Inflammatory macrophage treated with lipopolysaccharide for 4 hours (primary cell): Measurements from ENCODE around the gene GCK.

ENCODE experiments used
- DNase-seq: peaks from one replicate; pipeline ENCODE4 v3.0.0-alpha.2; 2020

Gene GCK

DNA sequence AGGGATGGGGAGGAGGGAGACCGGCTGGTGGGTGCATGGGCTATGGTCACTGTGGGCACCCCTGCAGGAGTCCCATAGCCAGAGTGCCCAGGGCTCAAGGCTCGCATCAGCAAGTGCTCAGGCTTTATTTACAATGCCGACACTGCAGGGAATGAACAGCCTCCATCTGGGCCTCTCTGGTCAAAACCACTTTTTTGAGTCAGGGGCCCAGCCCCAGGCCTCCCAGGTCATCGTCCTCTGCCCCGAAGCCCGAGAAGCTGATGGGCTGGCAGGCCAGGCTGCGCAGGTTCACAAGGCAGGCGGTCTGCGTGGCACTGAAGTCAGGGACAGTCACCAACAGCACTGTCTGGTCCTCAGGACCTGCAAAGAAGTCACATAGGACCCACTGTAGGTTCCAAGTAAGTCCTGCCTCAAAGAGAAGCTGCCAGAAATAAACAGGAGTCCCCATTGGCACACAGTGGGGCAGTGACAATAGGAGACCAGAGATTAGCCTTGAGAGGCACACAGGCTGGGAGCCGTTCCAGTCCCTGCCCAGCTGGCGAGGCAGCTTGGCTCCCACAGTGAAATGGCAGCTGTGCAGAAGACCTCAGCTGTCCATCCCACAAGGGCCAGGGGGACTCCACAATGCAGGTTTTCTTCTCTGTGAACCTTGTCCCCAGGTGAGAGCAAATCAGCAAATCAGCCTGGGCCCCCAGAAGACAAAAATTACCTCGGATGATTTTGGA lies 74.5 kb downstream of the GCK start:
- DNase-seq, result no peak

DNA sequence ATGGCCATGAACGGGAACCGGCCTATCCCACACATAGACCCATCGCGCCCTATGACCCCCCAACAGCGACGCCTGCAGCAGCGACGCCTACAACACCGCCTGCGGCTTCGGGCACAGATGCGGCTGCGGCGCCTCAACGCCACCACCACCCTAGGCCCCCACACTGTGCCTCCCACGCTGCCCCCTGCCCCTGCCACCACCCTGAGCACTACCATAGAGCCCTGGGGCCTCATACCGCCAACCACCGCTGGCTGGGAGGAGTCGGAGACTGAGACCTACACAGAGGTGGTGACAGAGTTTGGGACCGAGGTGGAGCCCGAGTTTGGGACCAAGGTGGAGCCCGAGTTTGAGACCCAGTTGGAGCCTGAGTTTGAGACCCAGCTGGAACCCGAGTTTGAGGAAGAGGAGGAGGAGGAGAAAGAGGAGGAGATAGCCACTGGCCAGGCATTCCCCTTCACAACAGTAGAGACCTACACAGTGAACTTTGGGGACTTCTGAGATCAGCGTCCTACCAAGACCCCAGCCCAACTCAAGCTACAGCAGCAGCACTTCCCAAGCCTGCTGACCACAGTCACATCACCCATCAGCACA lies 75.4 kb downstream of the GCK start:
- DNase-seq, result no peak

DNA sequence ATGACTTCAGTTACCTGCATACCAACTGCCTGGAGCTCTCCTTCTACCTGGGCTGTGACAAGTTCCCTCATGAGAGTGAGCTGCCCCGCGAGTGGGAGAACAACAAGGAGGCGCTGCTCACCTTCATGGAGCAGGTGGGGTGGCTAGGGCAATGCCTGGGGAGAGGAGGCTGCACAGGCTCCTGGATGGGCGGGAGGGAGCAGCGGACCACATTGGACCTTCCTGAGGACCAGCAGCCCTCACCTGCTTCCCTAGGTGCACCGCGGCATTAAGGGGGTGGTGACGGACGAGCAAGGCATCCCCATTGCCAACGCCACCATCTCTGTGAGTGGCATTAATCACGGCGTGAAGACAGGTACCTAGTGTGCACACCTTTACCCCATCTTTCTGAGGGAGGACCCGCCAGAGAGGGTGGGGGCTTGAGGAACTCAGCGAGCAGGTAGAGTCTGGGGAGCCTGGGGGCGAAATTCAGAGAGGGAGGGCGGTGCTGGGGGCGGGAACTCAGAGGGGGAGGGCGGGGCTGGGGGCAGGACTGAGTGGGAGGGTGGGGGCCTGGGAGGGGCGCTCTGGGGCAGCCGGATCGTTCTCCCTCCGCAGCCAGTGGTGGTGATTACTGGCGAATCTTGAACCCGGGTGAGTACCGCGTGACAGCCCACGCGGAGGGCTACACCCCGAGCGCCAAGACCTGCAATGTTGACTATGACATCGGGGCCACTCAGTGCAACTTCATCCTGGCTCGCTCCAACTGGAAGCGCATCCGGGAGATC lies 76.1 kb downstream of the GCK start:
- DNase-seq, result no peak

DNA sequence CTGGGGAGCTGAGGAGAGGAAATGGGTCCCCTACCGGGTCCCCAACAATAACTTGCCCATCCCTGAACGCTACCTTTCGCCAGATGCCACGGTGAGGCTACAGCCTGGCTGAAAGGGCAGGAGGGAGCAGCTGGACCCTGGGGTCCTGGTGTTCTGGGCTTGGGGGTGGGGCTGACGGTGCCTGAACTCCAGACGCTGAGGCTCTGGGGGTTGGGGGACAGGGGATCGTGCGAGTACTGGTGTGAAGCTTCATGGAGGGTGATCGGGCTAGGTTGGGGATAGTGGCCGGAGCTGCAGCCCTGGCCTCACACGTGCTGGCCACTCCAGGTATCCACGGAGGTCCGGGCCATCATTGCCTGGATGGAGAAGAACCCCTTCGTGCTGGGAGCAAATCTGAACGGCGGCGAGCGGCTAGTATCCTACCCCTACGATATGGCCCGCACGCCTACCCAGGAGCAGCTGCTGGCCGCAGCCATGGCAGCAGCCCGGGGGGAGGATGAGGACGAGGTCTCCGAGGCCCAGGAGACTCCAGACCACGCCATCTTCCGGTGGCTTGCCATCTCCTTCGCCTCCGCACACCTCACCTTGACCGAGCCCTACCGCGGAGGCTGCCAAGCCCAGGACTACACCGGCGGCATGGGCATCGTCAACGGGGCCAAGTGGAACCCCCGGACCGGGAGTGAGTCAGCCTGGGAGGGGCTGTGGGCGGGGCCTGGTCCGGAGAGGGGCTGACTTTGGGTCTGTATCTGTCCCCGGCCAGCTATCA lies 76.8 kb downstream of the GCK start:
- no peak for DNase-seq

DNA sequence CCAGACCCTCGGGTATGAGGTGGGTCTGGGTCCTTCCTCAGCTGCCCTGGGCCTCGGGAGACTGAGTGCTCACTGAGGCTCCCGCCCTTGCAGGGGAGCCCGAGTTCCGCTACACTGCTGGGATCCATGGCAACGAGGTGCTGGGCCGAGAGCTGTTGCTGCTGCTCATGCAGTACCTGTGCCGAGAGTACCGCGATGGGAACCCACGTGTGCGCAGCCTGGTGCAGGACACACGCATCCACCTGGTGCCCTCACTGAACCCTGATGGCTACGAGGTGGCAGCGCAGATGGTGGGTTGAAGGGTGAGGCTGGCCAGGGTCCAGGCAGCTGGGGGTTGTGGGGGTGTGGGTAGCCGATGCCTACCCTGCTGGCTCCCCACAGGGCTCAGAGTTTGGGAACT lies 77.5 kb downstream of the GCK start:
- DNase-seq, result no peak

DNA sequence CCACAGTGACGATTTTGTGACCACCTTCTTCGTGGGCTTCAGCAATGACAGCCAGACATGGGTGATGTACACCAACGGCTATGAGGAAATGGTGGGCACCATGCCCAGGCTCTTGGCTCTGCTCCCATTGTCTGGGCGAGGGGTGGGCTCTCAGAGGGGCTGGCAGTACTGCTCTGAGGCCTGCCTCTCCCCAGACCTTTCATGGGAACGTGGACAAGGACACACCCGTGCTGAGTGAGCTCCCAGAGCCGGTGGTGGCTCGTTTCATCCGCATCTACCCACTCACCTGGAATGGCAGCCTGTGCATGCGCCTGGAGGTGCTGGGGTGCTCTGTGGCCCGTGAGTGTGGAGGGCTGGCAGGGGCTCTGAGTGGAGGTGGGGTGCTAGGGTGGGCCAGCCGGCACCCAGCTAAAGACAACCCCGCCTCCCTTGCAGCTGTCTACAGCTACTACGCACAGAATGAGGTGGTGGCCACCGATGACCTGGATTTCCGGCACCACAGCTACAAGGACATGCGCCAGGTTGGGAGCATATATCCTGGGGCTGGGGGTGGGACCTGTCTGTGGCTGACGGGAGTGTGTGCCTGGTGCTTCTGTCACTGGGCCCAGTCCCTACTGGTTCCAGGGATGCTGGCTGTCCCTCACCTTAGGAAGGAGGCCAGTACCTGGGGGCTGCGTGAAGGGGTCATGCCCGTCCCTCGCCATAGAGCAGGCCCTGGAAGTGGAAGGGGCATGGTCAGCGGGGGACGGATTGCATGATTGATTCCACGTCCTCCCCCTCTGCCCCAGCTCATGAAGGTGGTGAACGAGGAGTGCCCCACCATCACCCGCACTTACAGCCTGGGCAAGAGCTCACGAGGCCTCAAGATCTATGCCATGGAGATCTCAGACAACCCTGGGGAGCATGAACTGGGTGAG lies 78.3 kb downstream of the GCK start:
- DNase-seq, result no peak

DNA sequence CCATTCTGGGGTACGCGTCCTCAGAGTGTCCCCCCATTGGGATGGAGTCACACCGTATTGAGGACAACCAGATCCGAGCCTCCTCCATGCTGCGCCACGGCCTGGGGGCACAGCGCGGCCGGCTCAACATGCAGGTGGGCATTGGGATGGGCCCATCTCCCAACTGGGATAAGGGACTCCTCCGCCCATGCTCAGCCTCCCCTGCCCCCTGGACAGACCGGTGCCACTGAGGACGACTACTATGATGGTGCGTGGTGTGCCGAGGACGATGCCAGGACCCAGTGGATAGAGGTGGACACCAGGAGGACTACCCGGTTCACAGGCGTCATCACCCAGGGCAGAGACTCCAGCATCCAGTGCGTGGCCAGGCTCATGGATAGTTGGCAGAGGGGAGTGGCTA lies 79.2 kb downstream of the GCK start:
- DNase-seq, result no peak

DNA sequence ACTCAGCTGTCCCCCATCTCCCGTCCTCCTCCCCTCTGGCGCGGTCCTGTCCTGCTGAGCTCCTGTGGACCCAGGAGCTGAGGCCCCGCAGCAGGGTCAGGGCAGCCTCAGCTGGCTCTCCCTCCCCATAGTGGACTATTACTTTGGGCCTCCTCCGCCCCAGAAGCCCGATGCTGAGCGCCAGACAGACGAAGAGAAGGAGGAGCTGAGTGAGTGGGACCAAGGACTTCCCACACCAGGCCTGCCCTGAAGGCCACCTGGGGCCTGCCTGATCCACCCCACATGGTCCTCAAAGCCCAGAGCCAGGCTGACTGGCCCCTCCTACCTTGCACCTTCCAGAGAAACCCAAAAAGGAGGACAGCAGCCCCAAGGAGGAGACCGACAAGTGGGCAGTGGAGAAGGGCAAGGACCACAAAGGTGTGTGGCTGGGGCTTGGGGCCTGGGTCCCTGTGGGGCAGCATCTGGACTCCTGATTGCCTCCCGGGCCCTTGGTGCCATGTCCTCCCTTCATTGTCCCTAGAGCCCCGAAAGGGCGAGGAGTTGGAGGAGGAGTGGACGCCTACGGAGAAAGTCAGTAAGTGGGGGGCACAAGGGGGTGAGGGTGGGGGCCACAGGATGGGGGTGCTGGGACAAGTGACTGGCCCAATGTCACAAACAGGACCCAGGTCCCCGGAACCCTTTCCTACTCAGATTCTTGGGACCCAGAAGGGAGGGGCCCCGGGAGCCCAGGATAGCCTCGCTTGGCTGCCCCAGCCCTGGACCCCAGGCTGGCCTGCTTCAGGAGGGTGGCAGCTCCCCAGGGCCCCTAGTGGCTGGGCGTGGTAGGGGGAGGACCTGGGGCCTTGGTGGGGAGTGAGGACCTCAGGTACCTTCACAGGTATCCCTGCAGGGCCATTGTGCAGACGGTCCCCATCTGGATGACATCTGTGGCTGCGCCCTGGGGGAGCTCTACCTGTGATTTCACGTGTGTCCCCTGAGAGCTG lies 80.2 kb downstream of the GCK start:
- no peak for DNase-seq

DNA sequence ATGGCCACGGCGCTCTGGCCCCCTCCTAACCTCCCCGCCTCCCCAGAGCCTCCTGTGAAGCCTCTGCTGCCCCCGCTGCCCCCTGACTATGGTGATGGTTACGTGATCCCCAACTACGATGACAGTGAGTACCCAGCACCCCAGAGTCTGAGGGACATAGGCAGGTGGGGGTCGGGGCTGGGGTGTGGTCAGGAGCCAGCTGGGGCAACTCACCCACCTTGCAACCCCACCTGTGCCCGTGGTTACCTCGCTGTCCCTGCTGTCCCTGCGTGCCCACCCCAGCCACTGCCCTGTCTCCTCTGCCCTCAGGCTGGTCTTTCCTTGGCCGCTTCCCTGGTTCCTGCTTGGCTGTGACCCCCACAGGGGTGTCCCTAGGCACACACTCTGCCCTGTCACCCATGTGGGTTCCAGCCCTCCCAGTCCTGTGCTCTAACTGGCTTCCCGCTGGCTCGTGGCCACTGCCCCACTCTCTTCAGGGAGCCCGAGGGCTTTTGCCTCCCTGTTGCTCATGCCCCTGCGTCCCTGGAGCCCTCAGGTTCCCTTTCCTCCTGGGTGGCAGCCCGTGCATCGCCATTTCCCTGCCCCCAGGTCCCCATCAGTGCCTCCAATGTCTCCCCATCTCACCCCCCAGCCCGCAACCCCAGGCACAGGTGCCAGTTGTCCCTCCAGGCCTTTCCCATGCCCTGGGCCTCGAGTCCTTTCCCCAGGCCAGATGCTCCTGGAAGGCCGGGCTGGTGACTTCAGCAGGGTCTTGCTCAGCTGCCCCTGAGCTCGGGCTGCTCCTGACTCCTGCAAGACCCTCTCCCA lies 81.1 kb downstream of the GCK start:
- DNase-seq, result no peak

DNA sequence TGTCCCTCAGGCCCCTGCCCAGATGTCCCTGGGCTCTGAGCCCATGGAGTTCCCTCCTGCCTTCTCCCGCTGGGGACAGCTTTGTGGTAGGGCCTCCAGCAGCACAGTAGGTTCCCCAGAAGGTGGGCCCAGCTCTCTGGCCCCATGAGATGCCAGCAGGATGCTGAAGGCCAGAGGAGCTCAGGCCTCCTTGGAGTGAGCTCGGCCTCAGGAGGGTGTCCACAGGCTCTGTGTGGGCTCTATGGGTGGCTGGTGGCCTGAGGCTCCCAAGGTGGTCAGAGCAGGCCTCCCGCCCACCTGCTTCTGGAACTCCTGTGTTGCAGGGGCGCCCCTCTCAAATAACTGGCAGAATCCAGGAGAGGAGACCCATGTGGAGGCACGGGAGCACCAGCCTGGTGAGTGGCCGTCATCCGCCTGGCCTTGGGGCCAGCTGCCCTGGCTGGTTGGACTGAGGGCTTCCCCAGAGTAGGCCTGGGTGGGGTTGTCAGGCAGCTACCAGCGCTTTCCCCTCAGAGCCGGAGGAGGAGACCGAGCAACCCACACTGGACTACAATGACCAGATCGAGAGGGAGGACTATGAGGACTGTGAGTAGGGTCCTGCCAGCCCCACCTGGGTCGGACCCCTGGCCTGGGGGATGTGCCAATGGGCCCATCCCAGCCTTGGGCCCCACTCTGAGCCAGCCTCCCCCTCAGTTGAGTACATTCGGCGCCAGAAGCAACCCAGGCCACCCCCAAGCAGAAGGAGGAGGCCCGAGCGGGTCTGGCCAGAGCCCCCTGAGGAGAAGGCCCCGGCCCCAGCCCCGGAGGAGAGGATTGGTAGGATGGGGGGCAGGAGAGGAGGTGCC lies 81.9 kb downstream of the GCK start:
- no peak for DNase-seq

DNA sequence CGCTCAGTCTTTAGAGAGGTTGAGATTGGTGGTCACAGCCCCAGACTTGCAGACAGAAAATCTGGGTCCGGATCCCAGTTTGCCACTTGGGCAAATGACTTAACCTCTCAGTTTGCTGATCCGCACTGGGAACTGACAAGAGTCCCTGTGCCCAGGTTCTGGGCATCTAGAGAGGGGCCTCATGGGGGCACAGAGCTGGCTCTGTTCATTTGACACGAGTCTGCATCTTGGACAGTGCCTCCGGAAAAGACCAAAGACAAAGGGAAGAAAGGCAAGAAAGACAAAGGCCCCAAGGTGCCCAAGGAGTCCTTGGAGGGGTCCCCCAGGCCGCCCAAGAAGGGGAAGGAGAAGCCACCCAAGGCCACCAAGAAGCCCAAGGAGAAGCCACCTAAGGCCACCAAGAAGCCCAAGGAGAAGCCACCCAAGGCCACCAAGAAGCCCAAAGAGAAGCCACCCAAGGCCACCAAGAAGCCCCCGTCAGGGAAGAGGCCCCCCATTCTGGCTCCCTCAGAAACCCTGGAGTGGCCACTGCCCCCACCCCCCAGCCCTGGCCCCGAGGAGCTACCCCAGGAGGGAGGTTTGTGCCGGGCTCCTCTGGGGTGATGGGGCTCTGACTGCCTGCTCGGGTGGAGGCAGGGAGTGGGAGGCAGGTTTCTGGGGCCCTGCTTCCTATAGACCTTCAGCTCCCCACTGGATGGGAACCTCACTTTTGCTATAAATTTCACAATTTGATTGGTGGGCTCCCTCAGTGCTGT lies 82.8 kb downstream of the GCK start:
- DNase-seq, result no peak

DNA sequence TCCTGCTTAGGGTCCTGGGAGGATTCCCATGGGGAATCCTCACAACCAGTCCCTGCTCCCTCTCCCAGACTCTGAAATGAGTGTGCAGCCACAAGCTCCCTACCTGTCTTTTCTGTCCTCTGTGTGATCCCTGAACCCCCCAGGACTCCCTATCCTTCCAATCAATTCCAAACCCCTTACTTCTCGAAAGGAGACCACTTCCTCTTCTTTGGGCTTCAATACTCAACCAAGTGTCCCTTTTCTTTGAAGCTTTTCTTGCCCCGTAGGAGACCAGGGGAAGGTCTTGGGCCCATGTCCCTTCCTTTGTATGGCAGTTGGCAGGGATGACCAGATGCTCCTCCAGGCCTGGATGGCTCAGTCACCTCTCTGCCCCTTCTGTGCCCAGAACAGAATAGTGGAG lies 83.4 kb downstream of the GCK start:
- DNase-seq, result no peak

DNA sequence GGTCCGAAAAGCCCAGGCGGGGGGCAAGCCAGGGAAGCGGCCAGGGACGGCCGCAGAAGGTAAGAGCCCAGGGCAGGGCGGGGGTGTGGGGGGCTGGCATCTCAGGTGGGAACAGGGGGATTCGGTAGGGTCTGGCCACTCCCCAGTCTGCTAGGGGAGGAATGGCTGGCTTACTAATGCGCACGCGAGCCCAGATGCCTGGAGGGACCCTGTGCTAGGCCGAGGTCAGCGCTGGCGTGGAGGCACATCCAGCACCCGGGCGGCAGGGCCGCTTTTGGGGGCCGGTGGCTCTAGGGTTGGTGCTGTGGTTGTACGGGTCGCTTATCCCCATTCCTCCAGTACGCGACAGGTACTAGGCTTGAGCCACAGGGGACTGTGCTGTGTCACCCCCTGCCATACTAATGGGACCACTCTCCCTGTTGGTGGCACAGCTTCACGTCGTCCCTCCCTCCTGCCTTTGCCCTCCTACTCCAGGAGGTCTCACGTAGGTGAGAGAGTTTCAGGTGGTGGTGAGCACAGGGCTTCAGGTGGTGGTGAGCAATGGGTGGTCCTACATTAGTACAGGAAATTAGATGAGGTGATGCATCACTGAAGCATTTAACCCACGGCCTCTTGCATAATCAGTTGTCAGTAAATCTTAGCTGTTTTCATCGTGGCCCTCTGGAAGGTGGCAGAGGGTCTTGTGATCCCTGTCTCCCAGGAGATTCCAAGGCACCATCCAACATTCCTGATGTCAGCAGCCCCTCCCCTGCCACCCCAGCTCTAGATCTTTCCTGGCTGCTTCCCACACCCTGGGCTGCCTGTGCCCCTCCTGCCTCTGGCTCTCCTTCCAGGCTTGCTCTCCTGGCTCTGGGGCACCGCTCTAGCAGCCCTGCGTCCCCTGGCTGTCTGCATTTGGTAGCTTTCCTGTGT lies 84.1 kb downstream of the GCK start:
- DNase-seq, result no peak

DNA sequence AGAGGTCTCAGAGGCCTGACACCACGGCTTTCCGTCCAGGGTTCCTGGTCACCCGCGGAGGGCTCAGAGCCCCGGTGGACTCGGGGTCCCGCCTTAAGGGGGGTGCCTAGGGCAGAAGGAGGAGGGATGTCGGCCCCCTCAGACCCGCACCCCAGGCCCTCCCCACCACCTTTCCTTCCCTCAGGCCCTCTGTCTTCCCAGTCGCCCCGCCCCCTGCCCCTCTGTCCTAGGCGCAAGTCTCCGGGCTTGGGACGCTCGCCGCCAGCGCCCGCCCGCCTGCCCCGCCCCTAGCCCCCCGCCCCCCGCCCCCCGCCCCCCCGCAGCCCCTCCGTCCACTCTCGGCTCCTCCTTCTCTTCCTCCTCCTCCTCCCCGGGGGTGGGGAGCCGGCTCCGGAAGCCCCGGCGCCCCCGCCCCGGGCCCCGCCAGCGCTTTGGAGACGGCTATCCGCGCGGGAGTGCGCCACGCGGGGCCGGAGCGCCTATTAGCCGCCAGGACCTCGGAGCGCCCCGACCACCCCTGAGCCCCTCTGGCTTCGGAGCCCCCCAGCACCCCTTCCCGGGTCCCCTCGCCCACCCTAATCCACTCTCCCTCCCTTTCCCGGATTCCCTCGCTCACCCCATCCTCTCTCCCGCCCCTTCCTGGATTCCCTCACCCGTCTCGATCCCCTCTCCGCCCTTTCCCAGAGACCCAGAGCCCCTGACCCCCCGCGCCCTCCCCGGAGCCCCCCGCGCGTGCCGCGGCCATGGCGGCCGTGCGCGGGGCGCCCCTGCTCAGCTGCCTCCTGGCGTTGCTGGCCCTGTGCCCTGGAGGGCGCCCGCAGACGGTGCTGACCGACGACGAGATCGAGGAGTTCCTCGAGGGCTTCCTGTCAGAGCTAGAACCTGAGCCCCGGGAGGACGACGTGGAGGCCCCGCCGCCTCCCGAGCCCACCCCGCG lies 85.0 kb downstream of the GCK start, which contains the start of gene AEBP1:
Gene AEBP1 (plus strand): TSS at position 423 of the 937 bp plus-strand sequence. CDS start 321 bp downstream, at position 744.
- DNase-seq, result no peak

DNA sequence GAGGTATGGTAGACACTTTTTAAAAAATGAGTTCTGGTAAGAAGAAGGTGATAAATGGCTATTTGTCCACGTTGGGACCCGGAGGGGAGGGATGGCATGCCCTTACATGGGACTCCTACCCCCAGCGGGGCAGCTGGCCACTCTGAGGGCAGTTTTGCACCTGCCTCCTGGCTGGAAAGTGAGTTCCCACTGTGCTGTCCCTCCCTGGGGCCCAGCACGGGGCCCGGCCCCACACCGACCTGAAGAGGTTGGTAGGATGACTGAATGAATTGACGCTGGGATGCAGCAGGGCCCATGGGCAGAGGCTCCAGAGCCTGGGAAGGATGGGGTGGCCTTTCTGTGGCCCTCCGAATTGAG lies 85.7 kb downstream of the GCK start:
- no peak for DNase-seq
